Panc1 (cell line): ENCODE results near the gene PDLIM4. TPM values are rescaled to one million over a fixed set of nuclear protein-coding genes. Genes with fewer than 3 reads are reported as not detected.

Source experiments
- ATAC-seq: fragments of 200-7000 bp; cut with Tn5 transposase; 2 replicates; pipeline ENCODE4 v1.9.1; 2020; ENCODE audit warnings: mild to moderate bottlenecking, moderate library complexity
- BruUV-seq: library from RNA; stranded (reverse); fragments of 400-500 nt; replicated peaks from 2 replicates; lab custom pipeline; 2021; lab: Mats Ljungman, UMichigan
- CTCF ChIA-PET: fragments of 300-600 bp; sonication (Branson Sonifier 250); formaldehyde crosslinking; loops from one replicate; lab custom pipeline; 2022; ENCODE audit warnings: antibody characterized with exemption; lab: Charles Lee
- POLR2A ChIA-PET: fragments of 300-600 bp; sonication (Branson Sonifier 250); formaldehyde crosslinking; loops from one replicate; lab custom pipeline; 2022; ENCODE audit warnings: antibody characterized with exemption; lab: Charles Lee
- DNase-seq: peaks from one replicate; pipeline ENCODE4 v3.0.0-alpha.2; 2010; ENCODE audit warnings: low read depth, low spot score
- H3K27ac ChIP-seq: 2 replicates; pipeline ENCODE4 v1.5.1; 2011; ENCODE audit warnings: mild to moderate bottlenecking, low read length, inconsistent platforms
- H3K27me3 ChIP-seq: fragments of 200-500 bp; sonication (Bioruptor generic); 2 replicates; pipeline ENCODE4 v1.6.0; 2014; ENCODE audit warnings: low read length, inconsistent platforms; ENCODE audit not compliant: control insufficient read depth, insufficient read depth
- H3K36me3 ChIP-seq: fragments of 200-500 bp; sonication (Bioruptor generic); 2 replicates; pipeline ENCODE4 v1.5.1; 2014; ENCODE audit warnings: inconsistent platforms, mild to moderate bottlenecking, low read length, moderate library complexity; ENCODE audit not compliant: control insufficient read depth, insufficient read depth
- H3K4me1 ChIP-seq: 2 replicates; pipeline ENCODE4 v1.5.1; 2011; ENCODE audit warnings: inconsistent platforms, mild to moderate bottlenecking, low read length, moderate library complexity; ENCODE audit not compliant: control insufficient read depth, insufficient read depth
- H3K4me3 ChIP-seq, 2 experiments: 2 replicates each; pipeline ENCODE4 v1.5.1; 2011 to 2012; ENCODE audit warnings: low read depth in 2 of 2, low read length in 2 of 2, mild to moderate bottlenecking in 2 of 2, inconsistent platforms in 1 of 2, moderate library complexity in 1 of 2
- H3K9me3 ChIP-seq: fragments of 200-500 bp; sonication (Bioruptor generic); 2 replicates; pipeline ENCODE4 v1.5.1; 2014; ENCODE audit warnings: low read depth, mild to moderate bottlenecking, inconsistent platforms, low read length, moderate library complexity; ENCODE audit not compliant: control insufficient read depth, insufficient read depth
- POLR2AphosphoS5 ChIP-seq: IDR thresholded peaks from 2 replicates; pipeline ENCODE4 v1.6.1; 2012; ENCODE audit warnings: mild to moderate bottlenecking, low read depth, low read length, moderate library complexity
- REST ChIP-seq, 2 experiments: IDR thresholded peaks; 2 replicates each; pipeline ENCODE4 v1.6.1; 2011 to 2012; ENCODE audit warnings: low read depth in 2 of 2, control low read depth in 1 of 2, low read length in 1 of 2, mild to moderate bottlenecking in 1 of 2, moderate library complexity in 1 of 2; ENCODE audit not compliant: insufficient read depth in 1 of 2
- SIN3A ChIP-seq: IDR thresholded peaks from 2 replicates; pipeline ENCODE4 v1.6.1; 2012; ENCODE audit warnings: low read depth, mild to moderate bottlenecking, low read length, moderate library complexity, borderline replicate concordance; ENCODE audit not compliant: insufficient read depth
- TCF7L2 ChIP-seq: IDR thresholded peaks from 2 replicates; pipeline ENCODE4 v1.6.1; 2011; ENCODE audit warnings: mild to moderate bottlenecking, low read depth, low read length, inconsistent platforms
- in situ Hi-C: cut with HindIII; loops from 2 replicates; pipeline ENCODE4 v1.10.0; 2016; ENCODE audit warnings: low sequenced_read_pairs, low pct_unique_long_range_greater_than_20kb
- intact Hi-C: fragments of 100-400 bp; cut with micrococcal nuclease; formaldehyde crosslinking; loops from one replicate; pipeline ENCODE4 v1.10.0; 2022; ENCODE audit not compliant: unreplicated experiment
- total RNA-seq: library from RNA; stranded (reverse); gene quantifications from one replicate; pipeline ENCODE4 v1.2.1, GENCODE V29; 2021; ENCODE audit not compliant: unreplicated experiment
- TF ChIP-seq, protein P1 (sequence below): fragments of 450-650 bp; IDR thresholded peaks from 2 replicates; pipeline ENCODE4 v1.5.1; 2017; ENCODE audit warnings: mild to moderate bottlenecking

PDLIM4 gene
- total RNA-seq, 1 experiment from 2014 or later, result 9.9 TPM

DNA sequence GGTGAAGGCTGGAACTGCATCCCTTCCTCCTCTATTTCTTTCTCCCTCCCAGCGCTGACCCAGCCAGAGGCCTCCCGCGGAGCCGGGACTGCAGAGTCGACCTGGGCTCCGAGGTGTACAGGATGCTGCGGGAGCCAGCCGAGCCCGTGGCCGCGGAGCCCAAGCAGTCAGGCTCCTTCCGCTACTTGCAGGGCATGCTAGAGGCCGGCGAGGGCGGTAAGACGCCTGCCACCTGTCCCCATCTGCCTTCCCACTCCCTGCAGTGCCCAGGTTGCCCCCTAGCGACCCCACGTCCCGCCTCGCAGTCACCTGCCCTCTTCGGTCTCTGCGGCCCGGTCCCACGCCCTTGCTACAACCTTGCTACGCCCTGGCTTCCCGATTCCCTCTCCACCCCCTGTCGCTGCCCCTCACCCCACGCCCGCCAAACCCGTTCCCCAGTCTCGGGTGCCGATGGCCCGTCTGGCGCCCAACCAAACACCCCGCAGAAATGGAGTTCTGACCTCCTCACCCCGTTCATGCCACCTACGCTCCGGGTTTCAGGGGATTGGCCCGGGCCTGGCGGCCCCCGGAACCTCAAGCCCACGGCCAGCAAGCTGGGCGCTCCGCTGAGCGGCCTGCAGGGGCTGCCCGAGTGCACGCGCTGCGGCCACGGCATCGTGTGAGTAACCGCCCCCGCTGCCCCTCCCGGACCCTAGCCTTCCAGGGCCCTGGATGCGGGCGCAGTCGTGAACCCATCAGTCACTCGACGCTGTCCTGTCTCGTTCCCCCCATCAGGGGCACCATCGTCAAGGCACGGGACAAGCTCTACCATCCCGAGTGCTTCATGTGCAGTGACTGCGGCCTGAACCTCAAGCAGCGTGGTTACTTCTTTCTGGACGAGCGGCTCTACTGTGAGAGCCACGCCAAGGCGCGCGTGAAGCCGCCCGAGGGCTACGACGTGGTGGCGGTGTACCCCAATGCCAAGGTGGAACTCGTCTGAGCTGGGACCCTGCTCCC lies 14.1 kb downstream of the PDLIM4 start:
- H3K27ac ChIP-seq, result no peak overlapping the region
- no TSS peak for BruUV-seq
- CTCF ChIA-PET, result interaction anchor here (0.8 kb wide), 1 partner anchor 33 kb away, joined by 5 read pairs; no protein-coding TSS in a partner anchor
- ATAC-seq, result no peak
- H3K36me3 ChIP-seq, result no peaks in the 10 kb centered on the region
- POLR2A ChIA-PET, result interaction anchor here (0.6 kb wide), 1 partner anchor 71 kb away, joined by 3 read pairs; no protein-coding TSS in a partner anchor
- in situ Hi-C loops, result no loop called here
- H3K9me3 ChIP-seq, result no peaks in the 10 kb centered on the region
- intact Hi-C loops, result no loop called here
- DNase-seq, result no peak
- TF ChIP-seq, protein P1, sequence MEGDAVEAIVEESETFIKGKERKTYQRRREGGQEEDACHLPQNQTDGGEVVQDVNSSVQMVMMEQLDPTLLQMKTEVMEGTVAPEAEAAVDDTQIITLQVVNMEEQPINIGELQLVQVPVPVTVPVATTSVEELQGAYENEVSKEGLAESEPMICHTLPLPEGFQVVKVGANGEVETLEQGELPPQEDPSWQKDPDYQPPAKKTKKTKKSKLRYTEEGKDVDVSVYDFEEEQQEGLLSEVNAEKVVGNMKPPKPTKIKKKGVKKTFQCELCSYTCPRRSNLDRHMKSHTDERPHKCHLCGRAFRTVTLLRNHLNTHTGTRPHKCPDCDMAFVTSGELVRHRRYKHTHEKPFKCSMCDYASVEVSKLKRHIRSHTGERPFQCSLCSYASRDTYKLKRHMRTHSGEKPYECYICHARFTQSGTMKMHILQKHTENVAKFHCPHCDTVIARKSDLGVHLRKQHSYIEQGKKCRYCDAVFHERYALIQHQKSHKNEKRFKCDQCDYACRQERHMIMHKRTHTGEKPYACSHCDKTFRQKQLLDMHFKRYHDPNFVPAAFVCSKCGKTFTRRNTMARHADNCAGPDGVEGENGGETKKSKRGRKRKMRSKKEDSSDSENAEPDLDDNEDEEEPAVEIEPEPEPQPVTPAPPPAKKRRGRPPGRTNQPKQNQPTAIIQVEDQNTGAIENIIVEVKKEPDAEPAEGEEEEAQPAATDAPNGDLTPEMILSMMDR, result no peak
- TF ChIP-seq POLR2AphosphoS5 (no peak), REST (IDR thresholded peaks at IDR 0.05; ENCODE audit: insufficient read depth in 1 of 2, low read depth in 2 of 2, low read length in 1 of 2) (no peak)
- peaks cover 6% of the 10 kb centered on the region for H3K4me1 ChIP-seq
- H3K27me3 ChIP-seq, result no peaks in the 10 kb centered on the region
- no peak overlapping the region for H3K4me3 ChIP-seq

- Histone ChIP-seq H3K27me3 (no peaks in the 10 kb centered on the region), H3K36me3 (no peaks in the 10 kb centered on the region), H3K27ac (no peak overlapping the region), H3K4me1 (peaks cover 6% of the 10 kb centered on the region), H3K4me3 (no peak overlapping the region), H3K9me3 (no peaks in the 10 kb centered on the region)
- TF ChIP-seq REST (IDR thresholded peaks at IDR 0.05; ENCODE audit: insufficient read depth in 1 of 2, low read depth in 2 of 2, low read length in 1 of 2), result no peak
- TF ChIP-seq, protein P1, result peak; percentile 94
- no peak for TF ChIP-seq SIN3A
- TF ChIP-seq TCF7L2, result no peak
- TF ChIP-seq POLR2AphosphoS5, result no peak
- ATAC-seq, result peak; percentile 56
- intact Hi-C loops, result no loop called here
- ChIA-PET POLR2A (no interaction called here), CTCF (interaction anchor here (0.6 to 0.8 kb wide), 2 partner anchors 8 to 34 kb away, joined by 5 to 6 read pairs; no protein-coding TSS in a partner anchor)
- no TSS peak for BruUV-seq
- peak; percentile 25 for DNase-seq
- in situ Hi-C loops, result no loop called here
Measured at GRCh38 chr5:132272311-132273210, 15.1 kb downstream of the PDLIM4 start.
